ENCODE measurements around the gene TTC3.

DNA sequence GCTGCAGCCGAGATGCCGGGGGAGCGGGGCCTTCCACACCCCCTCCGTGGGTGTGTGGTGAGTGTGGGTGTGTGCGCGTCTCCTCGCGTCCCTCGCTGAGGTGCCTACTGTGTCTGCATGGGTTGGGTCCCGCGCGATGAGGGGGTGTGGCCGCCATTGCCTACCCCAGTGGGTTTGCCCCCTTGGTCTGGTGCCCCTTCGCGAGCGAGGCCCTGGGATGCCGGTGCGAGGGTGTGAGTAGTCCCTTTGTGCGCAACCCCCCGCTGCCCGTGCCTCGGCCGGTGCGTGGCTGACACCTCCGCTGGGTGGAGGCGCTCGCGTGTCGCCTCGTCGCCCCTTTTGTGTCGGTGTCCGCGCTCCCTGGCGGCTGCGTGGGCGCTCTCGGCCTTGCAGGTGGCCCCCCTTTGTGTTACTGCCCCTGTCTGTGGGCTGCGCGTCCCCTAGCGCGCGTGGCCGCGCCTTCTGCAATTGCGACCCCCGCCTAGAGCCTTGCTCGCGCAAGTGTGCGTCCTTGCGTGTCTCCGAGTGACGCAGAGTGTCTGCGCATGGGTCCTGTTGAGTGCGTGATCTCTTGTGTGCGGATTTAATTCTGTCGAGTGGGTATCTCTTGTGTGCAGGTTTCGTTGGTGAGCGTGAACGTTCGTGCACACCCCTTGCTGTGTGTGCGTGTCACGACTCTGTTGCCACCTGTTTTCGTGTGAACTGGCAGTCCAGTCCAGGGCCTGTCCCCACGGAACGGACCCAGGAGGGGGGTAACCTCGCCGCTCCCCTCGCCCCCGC, 553 bp downstream of the TTC3 start:
- TF ChIP-seq CTCF (IDR thresholded peaks at IDR 0.05) (peak in 1 of 4 experiments; percentile 24), POLR2A (IDR thresholded peaks at IDR 0.05) (peak; percentile 8)

Data from prostate gland (tissue), 2 donors.